ENCODE results near the gene CAPN13. TPM values are rescaled to one million over a fixed set of nuclear protein-coding genes. Genes with fewer than 3 reads are reported as not detected.

The CAPN13 gene
- total RNA-seq, 2 donors from 2014 or later = 5.6 to 21.3 TPM

- DNase-seq (no peak), ATAC-seq (no peak)
- H3K4me1 ChIP-seq = no peaks in the 10 kb centered on the region
- WGBS, 2 donors = 77 to 80% methylated on average over 5 of the region's 5 CpGs
- H3K27me3 ChIP-seq = no peaks in the 10 kb centered on the region
- H3K27ac ChIP-seq = no peak overlapping the region
- intact Hi-C loops (cut with DNase I) = no loop called here
- H3K36me3 ChIP-seq (replicated peaks in 1 of 2; ENCODE audit: insufficient read depth in 1 of 2, low read depth in 2 of 2) = no peaks in the 10 kb centered on the region
- H3K9me3 ChIP-seq = no peaks in the 10 kb centered on the region
- TF ChIP-seq CTCF (IDR thresholded peaks at IDR 0.05) (no peak), POLR2A (IDR thresholded peaks at IDR 0.05) (no peak)
- no peak overlapping the region for H3K4me3 ChIP-seq
Observed at GRCh38 chr2:30690126-30690561, 117.1 kb downstream of the CAPN13 start.

GRCh38 chr2:30689496-30690125, 117.6 kb downstream of the CAPN13 start:
- TF ChIP-seq POLR2A (IDR thresholded peaks at IDR 0.05) (no peak), CTCF (IDR thresholded peaks at IDR 0.05) (no peak)
- peak overlapping the region in 1 of 4 donors; percentile 5 for H3K27ac ChIP-seq
- H3K9me3 ChIP-seq = no peaks in the 10 kb centered on the region
- DNase-seq (no peak), ATAC-seq (no peak)
- H3K4me3 ChIP-seq = no peak overlapping the region
- 69 to 80% methylated on average over 3 to 5 of the region's 6 CpGs for WGBS, 2 donors
- intact Hi-C loops (cut with DNase I) = no loop called here
- H3K4me1 ChIP-seq = no peaks in the 10 kb centered on the region
- H3K36me3 ChIP-seq (replicated peaks in 1 of 2; ENCODE audit: insufficient read depth in 1 of 2, low read depth in 2 of 2) = no peaks in the 10 kb centered on the region
- no peaks in the 10 kb centered on the region for H3K27me3 ChIP-seq

GRCh38 chr2:30688956-30689401, 118.3 kb downstream of the CAPN13 start:
- no peak overlapping the region for H3K27ac ChIP-seq
- H3K4me3 ChIP-seq = no peak overlapping the region
- H3K4me1 ChIP-seq = no peaks in the 10 kb centered on the region
- no peak for DNase-seq
- intact Hi-C loops (cut with DNase I) = no loop called here
- H3K36me3 ChIP-seq (replicated peaks in 1 of 2; ENCODE audit: insufficient read depth in 1 of 2, low read depth in 2 of 2) = no peaks in the 10 kb centered on the region
- 75% methylated on average over 3 to 4 of the region's 4 CpGs for WGBS, 2 donors
- H3K27me3 ChIP-seq = no peaks in the 10 kb centered on the region
- no peaks in the 10 kb centered on the region for H3K9me3 ChIP-seq
- no peak for ATAC-seq
- TF ChIP-seq POLR2A (IDR thresholded peaks at IDR 0.05) (no peak), CTCF (IDR thresholded peaks at IDR 0.05) (no peak)

- Histone ChIP-seq H3K27me3 (no peaks in the 10 kb centered on the region), H3K9me3 (no peaks in the 10 kb centered on the region), H3K27ac (no peak overlapping the region), H3K36me3 (replicated peaks in 1 of 2; ENCODE audit: insufficient read depth in 1 of 2, low read depth in 2 of 2) (no peaks in the 10 kb centered on the region), H3K4me3 (no peak overlapping the region), H3K4me1 (no peaks in the 10 kb centered on the region)
- WGBS, 2 donors = 45 to 58% methylated on average over 4 of the region's 4 CpGs
- intact Hi-C loops (cut with DNase I) = no loop called here
- ATAC-seq = no peak
- no peak for TF ChIP-seq CTCF (IDR thresholded peaks at IDR 0.05)
- TF ChIP-seq POLR2A (IDR thresholded peaks at IDR 0.05) = no peak
- no peak for DNase-seq
Observed at GRCh38 chr2:30686669-30687068, 120.6 kb downstream of the CAPN13 start.

- no peak overlapping the region for H3K4me3 ChIP-seq
- H3K4me1 ChIP-seq = no peaks in the 10 kb centered on the region
- intact Hi-C loops (cut with DNase I) = no loop called here
- WGBS, 2 donors = 72 to 92% methylated on average over 2 of the region's 2 CpGs
- no peaks in the 10 kb centered on the region for H3K9me3 ChIP-seq
- DNase-seq = peak in 2 of 4 donors; percentile 27 to 28
- H3K27ac ChIP-seq = no peak overlapping the region
- H3K36me3 ChIP-seq (replicated peaks in 1 of 2; ENCODE audit: insufficient read depth in 1 of 2, low read depth in 2 of 2) = no peaks in the 10 kb centered on the region
- peak; percentile 24 for ATAC-seq
- TF ChIP-seq CTCF (IDR thresholded peaks at IDR 0.05) (no peak), POLR2A (IDR thresholded peaks at IDR 0.05) (no peak)
- H3K27me3 ChIP-seq = no peaks in the 10 kb centered on the region
Observed at GRCh38 chr2:30686000-30686399, 121.2 kb downstream of the CAPN13 start.
